Sigmoid colon (tissue), 7 donors: ENCODE results near the gene PIP5K1C. TPM values are rescaled to one million over a fixed set of nuclear protein-coding genes. Genes with fewer than 3 reads are reported as not detected.

Experiments used
- DNase-seq: peaks from one replicate; pipeline ENCODE4 v3.0.0-alpha.2; 2019
- H3K27ac ChIP-seq, 4 donors: fragments of 200-600 bp; sonication (generic); one replicate each; pipeline ENCODE4 v1.5.1; 2016 to 2019; ENCODE audit warnings: mild to moderate bottlenecking in 1 of 4
- H3K27me3 ChIP-seq, 3 donors: fragments of 200-600 bp; sonication (generic); one replicate each; pipeline ENCODE4 v1.5.1; 2019; ENCODE audit warnings: mild to moderate bottlenecking in 1 of 3
- H3K36me3 ChIP-seq, 4 donors: fragments of 200-600 bp; sonication (generic); one replicate each; pipeline ENCODE4 v1.5.1; 2016 to 2019
- H3K4me1 ChIP-seq, 4 donors: fragments of 200-600 bp; sonication (generic); one replicate each; pipeline ENCODE4 v1.5.1; 2017 to 2019
- H3K4me3 ChIP-seq, 4 donors: fragments of 200-600 bp; sonication (generic); one replicate each; pipeline ENCODE4 v1.5.1; 2017 to 2019; ENCODE audit warnings: mild to moderate bottlenecking in 2 of 4, moderate library complexity in 1 of 4
- H3K9me3 ChIP-seq, 4 donors: fragments of 200-600 bp in 3 of 4; sonication (generic) in 3 of 4; one replicate each; pipeline versions ENCODE4 v1.5.1 to v1.6.1; 2013 to 2019
- CTCF ChIP-seq, 4 experiments: fragments of 450-650 bp in 3 of 4; fragments of 200-600 bp in 1 of 4; IDR thresholded peaks; one replicate each; pipeline ENCODE4 v1.5.1; 2016 to 2019; ENCODE audit warnings: antibody characterized with exemption in 4 of 4, mild to moderate bottlenecking in 3 of 4, moderate library complexity in 2 of 4
- EP300 ChIP-seq, 4 donors: sonication (generic); formaldehyde crosslinking; IDR thresholded peaks; one replicate each; pipeline ENCODE4 v1.6.1; 2017; ENCODE audit warnings: antibody characterized with exemption in 4 of 4
- POLR2A ChIP-seq, 2 donors: fragments of 450-650 bp; IDR thresholded peaks; one replicate each; pipeline ENCODE4 v1.6.1; 2016; ENCODE audit warnings: antibody characterized with exemption in 2 of 2, mild to moderate bottlenecking in 2 of 2, moderate library complexity in 2 of 2
- POLR2AphosphoS5 ChIP-seq, 4 donors: sonication (generic); formaldehyde crosslinking; IDR thresholded peaks; one replicate each; pipeline ENCODE4 v1.6.1; 2017; ENCODE audit warnings: antibody characterized with exemption in 4 of 4
- WGBS, 2 donors: extraction: QIAGEN DNeasy Blood & Tissue Kit; methylation state at CpG; one replicate each; pipeline ENCODE4 v1.1.7; 2013; 5-methylcytosine and 5-hydroxymethylcytosine counted together
- intact Hi-C: fragments of 100-400 bp; cut with DNase I; formaldehyde crosslinking; loops from one replicate; pipeline ENCODE4 v1.15.1; 2023
- polyA plus RNA-seq, 3 donors: library from polyadenylated mRNA; stranded (reverse); fragments of 200-250 nt; gene quantifications; one replicate each; pipeline ENCODE4 v1.2.3, GENCODE V29; 2013
- total RNA-seq, 4 donors: library from RNA; depleted of rRNA; stranded (reverse); fragments of >200 nt; gene quantifications; one replicate each; pipeline ENCODE4 v1.1.0, GENCODE V29; 2016
- donor health status: healthy with polysubstance abuse.
- donor health status: Bipolar disorder and iron deficiency.
- donor health status: healthy.

The PIP5K1C gene
- total and polyA plus RNA-seq, 7 donors: 7.8 to 68.7 (median 27.8) TPM

DNA sequence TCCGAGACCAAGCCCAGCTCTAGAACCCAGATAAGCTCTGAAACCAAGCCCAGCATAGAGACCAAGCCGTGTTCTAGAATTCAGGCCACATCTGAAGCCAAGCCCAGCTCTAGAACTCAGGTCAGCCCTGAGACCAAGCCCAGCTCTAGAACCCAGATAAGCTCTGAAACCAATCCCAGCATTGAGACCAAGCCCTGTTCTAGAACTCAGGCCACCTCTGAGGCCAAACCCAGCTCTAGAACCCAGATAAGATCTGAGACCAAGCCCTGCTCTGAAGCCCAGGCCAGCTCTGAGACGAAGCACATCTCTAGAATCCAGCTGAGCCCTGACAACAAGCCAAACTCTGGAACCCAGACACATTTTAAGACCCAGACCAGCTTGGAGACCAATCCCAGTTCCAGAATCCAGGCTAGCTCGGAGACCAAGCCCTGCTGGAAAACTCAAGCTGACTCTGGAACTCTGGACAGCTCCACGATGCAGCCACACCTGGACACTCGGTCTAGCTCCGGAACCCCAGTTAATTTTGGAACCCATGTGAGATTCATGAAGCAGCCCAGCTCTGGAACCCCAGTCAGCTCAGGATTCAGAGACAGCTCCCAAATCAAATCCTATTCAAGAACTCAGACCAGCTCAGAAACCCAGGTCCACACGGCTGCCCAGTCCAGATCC is 109.1 kb downstream of the PIP5K1C start:
- H3K36me3 ChIP-seq: no peaks in the 10 kb centered on the region
- no peak for DNase-seq
- TF ChIP-seq POLR2AphosphoS5 (IDR thresholded peaks at IDR 0.05) (no peak), POLR2A (IDR thresholded peaks at IDR 0.05) (no peak), EP300 (IDR thresholded peaks at IDR 0.05) (no peak)
- H3K27ac ChIP-seq: no peak overlapping the region
- H3K9me3 ChIP-seq: no peaks in the 10 kb centered on the region
- WGBS, 2 donors: 90 to 92% methylated on average over 8 of the region's 8 CpGs
- peaks cover 0 to 12% (median 12%) of the 10 kb centered on the region in 4 donors for H3K4me1 ChIP-seq
- H3K27me3 ChIP-seq: peaks cover 3 to 8% (median 5%) of the 10 kb centered on the region in 3 donors
- no peak overlapping the region for H3K4me3 ChIP-seq
- intact Hi-C loops: no loop called here

GRCh38 chr19:3589949-3590348 is 110.3 kb downstream of the PIP5K1C start:
- Histone ChIP-seq H3K9me3 (no peaks in the 10 kb centered on the region), H3K36me3 (no peaks in the 10 kb centered on the region), H3K4me3 (no peak overlapping the region), H3K27me3 (peaks cover 15 to 20% (median 16%) of the 10 kb centered on the region in 3 donors), H3K4me1 (peaks cover 0 to 24% (median 23%) of the 10 kb centered on the region in 4 donors), H3K27ac (no peak overlapping the region)
- TF ChIP-seq EP300 (IDR thresholded peaks at IDR 0.05) (no peak), POLR2A (IDR thresholded peaks at IDR 0.05) (no peak), CTCF (IDR thresholded peaks at IDR 0.05) (no peak), POLR2AphosphoS5 (IDR thresholded peaks at IDR 0.05) (no peak)
- intact Hi-C loops: no loop called here
- no peak for DNase-seq
- 94 to 96% methylated on average over 22 of the region's 22 CpGs for WGBS, 2 donors

GRCh38 chr19:3589439-3589838 is 110.8 kb downstream of the PIP5K1C start:
- 81 to 88% methylated on average over 11 of the region's 11 CpGs for WGBS, 2 donors

GRCh38 chr19:3586707-3587346 is 113.4 kb downstream of the PIP5K1C start:
- no peak for DNase-seq
- H3K27me3 ChIP-seq: peaks cover 16 to 27% (median 21%) of the 10 kb centered on the region in 3 donors
- TF ChIP-seq POLR2A (IDR thresholded peaks at IDR 0.05): no peak
- no peak for TF ChIP-seq EP300 (IDR thresholded peaks at IDR 0.05)
- no peak for TF ChIP-seq CTCF (IDR thresholded peaks at IDR 0.05)
- TF ChIP-seq POLR2AphosphoS5 (IDR thresholded peaks at IDR 0.05): no peak
- no peaks in the 10 kb centered on the region for H3K9me3 ChIP-seq
- peak overlapping the region in 2 of 4 donors; percentile 10 to 13 for H3K4me3 ChIP-seq
- WGBS, 2 donors: 70 to 79% methylated on average over 31 of the region's 31 CpGs
- H3K4me1 ChIP-seq: peaks cover 0 to 25% (median 23%) of the 10 kb centered on the region in 4 donors
- H3K36me3 ChIP-seq: no peaks in the 10 kb centered on the region
- intact Hi-C loops: no loop called here
- H3K27ac ChIP-seq: peak overlapping the region in 1 of 4 donors; percentile 46

More at GRCh38 chr19:3589439-3589838, 110.8 kb downstream of the PIP5K1C start:
- intact Hi-C loops: no loop called here
- no peaks in the 10 kb centered on the region for H3K9me3 ChIP-seq
- no peak for TF ChIP-seq POLR2AphosphoS5 (IDR thresholded peaks at IDR 0.05)
- H3K27me3 ChIP-seq: peaks cover 16 to 25% (median 19%) of the 10 kb centered on the region in 3 donors
- H3K36me3 ChIP-seq: no peaks in the 10 kb centered on the region
- no peak overlapping the region for H3K4me3 ChIP-seq
- H3K4me1 ChIP-seq: peaks cover 0 to 25% (median 23%) of the 10 kb centered on the region in 4 donors
- no peak overlapping the region for H3K27ac ChIP-seq
- DNase-seq: no peak

- Histone ChIP-seq H3K4me1 (peaks cover 0 to 25% (median 23%) of the 10 kb centered on the region in 4 donors), H3K36me3 (no peaks in the 10 kb centered on the region), H3K27me3 (peaks cover 16 to 27% (median 21%) of the 10 kb centered on the region in 3 donors), H3K9me3 (no peaks in the 10 kb centered on the region), H3K4me3 (peak overlapping the region in 3 of 4 donors; percentile 16 to 39 (median 30)), H3K27ac (peak overlapping the region in 1 of 4 donors; percentile 46)
- 33 to 34% methylated on average over 16 of the region's 16 CpGs for WGBS, 2 donors
- no peak for DNase-seq
- intact Hi-C loops: no loop called here
- TF ChIP-seq EP300 (IDR thresholded peaks at IDR 0.05) (no peak), POLR2AphosphoS5 (IDR thresholded peaks at IDR 0.05) (no peak), CTCF (IDR thresholded peaks at IDR 0.05) (peak; percentile 5 to 53 (median 27)), POLR2A (IDR thresholded peaks at IDR 0.05) (no peak)
These were observed 114.1 kb downstream of the PIP5K1C start for GRCh38 chr19:3586127-3586626.
